Measurements from ENCODE around the gene WDR44. TPM values are rescaled to one million over a fixed set of nuclear protein-coding genes. Genes with fewer than 3 reads are reported as not detected.
"Not testable (repeated sequence)": the region's sequence is repeated elsewhere in the genome, so short reads cannot be mapped to it uniquely, and the experiment has no call there.

Gene WDR44
- total RNA-seq, 1 donor from 2014 or later: 22.1 TPM

DNA sequence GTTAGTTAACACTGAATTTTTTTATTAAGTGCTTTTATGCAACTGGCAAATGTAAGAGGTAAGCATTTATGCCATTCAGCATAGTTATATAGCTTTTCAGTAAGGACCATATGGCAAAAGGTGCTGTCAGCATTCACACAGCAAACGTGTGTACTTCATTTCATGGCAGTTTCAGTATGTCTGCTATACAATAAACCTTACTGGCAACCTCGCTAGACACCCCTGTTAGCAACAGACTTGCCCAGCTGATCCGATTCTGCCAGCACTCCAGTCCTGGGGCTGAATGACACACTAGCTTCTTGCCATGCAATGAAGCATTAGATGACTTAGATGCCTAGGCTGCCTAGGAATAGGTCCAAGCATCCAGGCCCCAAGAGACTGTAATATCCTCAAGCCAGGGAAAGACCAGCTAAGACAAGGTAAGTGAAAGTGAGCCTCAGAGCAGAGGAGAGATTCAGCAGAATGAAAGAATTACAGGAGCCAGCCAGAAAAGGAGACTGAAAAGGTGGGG is 102.4 kb downstream of the WDR44 start:
- TF ChIP-seq POLR2A (IDR thresholded peaks at IDR 0.05): no peak
- no peak for TF ChIP-seq POLR2AphosphoS5 (IDR thresholded peaks at IDR 0.05; ENCODE audit: insufficient read depth in 1 of 2, low read depth in 1 of 2)
- TF ChIP-seq, protein P1, sequence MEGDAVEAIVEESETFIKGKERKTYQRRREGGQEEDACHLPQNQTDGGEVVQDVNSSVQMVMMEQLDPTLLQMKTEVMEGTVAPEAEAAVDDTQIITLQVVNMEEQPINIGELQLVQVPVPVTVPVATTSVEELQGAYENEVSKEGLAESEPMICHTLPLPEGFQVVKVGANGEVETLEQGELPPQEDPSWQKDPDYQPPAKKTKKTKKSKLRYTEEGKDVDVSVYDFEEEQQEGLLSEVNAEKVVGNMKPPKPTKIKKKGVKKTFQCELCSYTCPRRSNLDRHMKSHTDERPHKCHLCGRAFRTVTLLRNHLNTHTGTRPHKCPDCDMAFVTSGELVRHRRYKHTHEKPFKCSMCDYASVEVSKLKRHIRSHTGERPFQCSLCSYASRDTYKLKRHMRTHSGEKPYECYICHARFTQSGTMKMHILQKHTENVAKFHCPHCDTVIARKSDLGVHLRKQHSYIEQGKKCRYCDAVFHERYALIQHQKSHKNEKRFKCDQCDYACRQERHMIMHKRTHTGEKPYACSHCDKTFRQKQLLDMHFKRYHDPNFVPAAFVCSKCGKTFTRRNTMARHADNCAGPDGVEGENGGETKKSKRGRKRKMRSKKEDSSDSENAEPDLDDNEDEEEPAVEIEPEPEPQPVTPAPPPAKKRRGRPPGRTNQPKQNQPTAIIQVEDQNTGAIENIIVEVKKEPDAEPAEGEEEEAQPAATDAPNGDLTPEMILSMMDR (IDR thresholded peaks at IDR 0.05): no peak
- Histone ChIP-seq H3K27me3 (no peaks in the 10 kb centered on the region), H3K36me3 (no peaks in the 10 kb centered on the region), H3K4me3 (no peak overlapping the region), H3K27ac (no peak overlapping the region), H3K4me1 (no peaks in the 10 kb centered on the region), H3K9me3 (no peaks in the 10 kb centered on the region)
- no peak for DNase-seq (ENCODE audit: extremely low spot score in 2 of 2)
- intact Hi-C loops (cut with DNase I): no loop called here

DNA sequence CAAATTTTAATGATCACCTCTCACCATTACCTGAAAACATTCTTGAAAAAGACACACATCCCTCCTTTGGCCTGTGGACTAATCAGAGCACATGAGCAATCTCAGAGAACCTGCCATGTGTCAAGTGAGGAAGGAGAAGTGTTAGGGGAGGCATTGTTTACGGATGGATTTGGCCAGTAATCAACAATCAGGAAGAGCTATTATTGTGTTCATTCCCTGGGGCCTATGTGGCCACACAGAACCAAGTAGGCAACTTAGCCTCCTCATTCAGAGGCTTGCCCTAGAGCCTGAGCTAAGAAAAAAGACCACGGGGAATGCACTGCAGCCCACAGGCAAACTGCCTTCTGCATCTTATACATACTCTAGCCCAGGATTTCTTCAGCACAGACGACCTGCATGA is 109.1 kb downstream of the WDR44 start:
- H3K4me3 ChIP-seq: no peak overlapping the region
- no peak for DNase-seq (ENCODE audit: extremely low spot score in 2 of 2)
- intact Hi-C loops (cut with DNase I): no loop called here

DNA sequence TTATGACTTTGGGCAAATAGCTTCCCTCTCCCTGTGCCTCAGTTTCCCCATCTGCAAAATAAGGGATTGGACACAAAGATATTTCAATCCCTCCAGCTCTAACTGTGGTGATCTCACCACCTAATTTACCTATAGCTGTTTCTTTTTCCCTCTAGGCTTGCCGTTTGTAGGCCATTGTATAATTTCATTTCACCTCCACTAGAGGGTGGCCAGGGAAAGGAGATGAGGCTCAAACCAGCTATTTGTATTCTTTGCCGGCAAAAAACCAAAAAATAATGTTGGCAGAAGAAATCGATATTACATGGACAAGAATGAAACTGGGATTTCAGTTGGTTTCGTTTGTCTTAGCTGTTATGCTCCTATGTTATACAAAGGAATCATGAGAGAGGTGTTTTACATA is 113.6 kb downstream of the WDR44 start:
- TF ChIP-seq POLR2AphosphoS5 (IDR thresholded peaks at IDR 0.05; ENCODE audit: insufficient read depth in 1 of 2, low read depth in 1 of 2): no peak
- TF ChIP-seq, protein P1 (IDR thresholded peaks at IDR 0.05): peak in 2 of 3 experiments; percentile 16 to 52
- H3K27me3 ChIP-seq: no peaks in the 10 kb centered on the region
- H3K4me1 ChIP-seq: no peaks in the 10 kb centered on the region
- intact Hi-C loops (cut with DNase I): no loop called here
- no peak overlapping the region for H3K27ac ChIP-seq
- no peaks in the 10 kb centered on the region for H3K36me3 ChIP-seq
- no peak for DNase-seq (ENCODE audit: extremely low spot score in 2 of 2)
- H3K4me3 ChIP-seq: no peak overlapping the region
- no peaks in the 10 kb centered on the region for H3K9me3 ChIP-seq

More for the DNA sequence above, 109.1 kb downstream of the WDR44 start:
- Histone ChIP-seq H3K27me3 (no peaks in the 10 kb centered on the region), H3K9me3 (no peaks in the 10 kb centered on the region), H3K4me1 (no peaks in the 10 kb centered on the region), H3K36me3 (no peaks in the 10 kb centered on the region), H3K27ac (no peak overlapping the region)
- TF ChIP-seq POLR2AphosphoS5 (IDR thresholded peaks at IDR 0.05; ENCODE audit: insufficient read depth in 1 of 2, low read depth in 1 of 2) (no peak), POLR2A (IDR thresholded peaks at IDR 0.05) (no peak)
- TF ChIP-seq, protein P1 (IDR thresholded peaks at IDR 0.05): no peak

DNA sequence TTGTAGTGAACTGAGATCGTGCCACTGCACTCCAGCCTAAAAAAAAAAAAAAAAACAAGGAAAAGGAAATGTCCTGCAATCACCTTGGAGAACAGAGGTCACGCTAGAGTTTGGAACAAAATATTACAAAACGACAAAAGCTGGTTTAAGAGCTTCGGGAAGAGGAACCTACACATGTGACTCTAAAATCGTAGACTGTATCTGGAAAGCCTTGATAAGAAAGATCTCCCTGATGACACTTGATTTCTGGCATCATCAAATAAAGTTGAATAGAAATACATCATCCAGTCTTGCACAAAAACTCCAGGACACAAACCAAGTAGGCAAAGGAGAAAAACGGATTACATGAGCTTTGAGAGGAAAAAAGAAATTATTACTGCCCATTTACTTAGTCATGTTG is 118.6 kb downstream of the WDR44 start:
- DNase-seq (ENCODE audit: extremely low spot score in 2 of 2): no peak
- H3K27me3 ChIP-seq: no peaks in the 10 kb centered on the region
- no peaks in the 10 kb centered on the region for H3K9me3 ChIP-seq
- no peak overlapping the region for H3K4me3 ChIP-seq
- intact Hi-C loops (cut with DNase I): no loop called here
- no peak overlapping the region for H3K27ac ChIP-seq
- H3K4me1 ChIP-seq: no peaks in the 10 kb centered on the region
- TF ChIP-seq POLR2A (IDR thresholded peaks at IDR 0.05) (no peak), POLR2AphosphoS5 (IDR thresholded peaks at IDR 0.05; ENCODE audit: insufficient read depth in 1 of 2, low read depth in 1 of 2) (no peak)
- TF ChIP-seq, protein P1 (IDR thresholded peaks at IDR 0.05): no peak
- no peaks in the 10 kb centered on the region for H3K36me3 ChIP-seq

DNA sequence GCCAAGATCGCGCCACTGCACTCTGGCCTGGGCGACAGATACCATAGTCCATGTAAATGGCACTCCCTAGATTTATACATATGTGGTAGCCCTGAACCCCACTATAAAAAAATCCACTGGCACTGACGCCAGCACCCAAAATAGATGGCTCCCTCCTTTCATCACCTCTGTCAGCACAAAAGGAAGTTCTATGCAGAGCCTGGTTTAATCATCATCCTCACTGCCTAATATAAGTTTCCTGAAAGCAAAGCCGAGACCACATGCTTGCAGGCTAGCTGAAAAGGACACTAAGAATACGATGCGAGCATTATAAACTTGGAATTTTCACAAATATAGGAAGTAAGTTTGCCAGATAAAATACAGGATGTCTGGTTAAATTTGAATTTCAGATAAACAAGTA is 122.2 kb downstream of the WDR44 start:
- Histone ChIP-seq H3K27me3 (no peaks in the 10 kb centered on the region), H3K4me1 (no peaks in the 10 kb centered on the region), H3K27ac (no peak overlapping the region), H3K4me3 (no peak overlapping the region), H3K36me3 (no peaks in the 10 kb centered on the region), H3K9me3 (peaks cover 8% of the 10 kb centered on the region)
- TF ChIP-seq, protein P1 (IDR thresholded peaks at IDR 0.05): no peak
- TF ChIP-seq POLR2A (IDR thresholded peaks at IDR 0.05) (no peak), POLR2AphosphoS5 (IDR thresholded peaks at IDR 0.05; ENCODE audit: insufficient read depth in 1 of 2, low read depth in 1 of 2) (no peak)
- intact Hi-C loops (cut with DNase I): no loop called here
- no peak for DNase-seq (ENCODE audit: extremely low spot score in 2 of 2)

DNA sequence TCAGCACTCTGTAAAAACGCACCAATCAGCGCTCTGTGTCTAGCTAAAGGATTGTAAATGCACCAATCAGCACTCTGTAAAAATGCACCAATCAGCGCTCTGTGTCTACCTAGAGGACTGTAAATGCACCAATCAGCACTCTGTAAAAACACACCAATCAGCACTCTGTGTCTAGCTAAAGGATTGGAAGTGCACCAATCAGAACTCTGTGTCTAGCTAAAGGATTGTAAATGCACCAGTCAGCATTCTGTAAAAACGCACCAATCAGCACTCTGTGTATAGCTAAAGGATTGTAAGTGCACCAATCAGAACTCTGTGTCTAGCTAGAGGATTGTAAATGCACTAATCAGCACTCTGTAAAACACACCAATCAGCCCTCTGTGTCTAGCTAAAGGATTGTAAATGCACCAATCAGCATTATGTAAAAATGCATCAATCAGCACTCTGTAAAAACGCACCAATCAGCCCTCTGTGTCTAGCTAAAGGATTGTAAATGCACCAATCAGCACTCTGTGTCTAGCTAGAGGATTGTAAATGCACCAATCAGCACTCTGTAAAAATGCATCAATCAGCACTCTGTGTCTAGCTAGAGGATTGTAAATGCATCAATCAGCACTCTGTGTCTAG is 124.9 kb downstream of the WDR44 start:
- H3K4me3 ChIP-seq; H3K27me3 ChIP-seq; H3K4me1 ChIP-seq; intact Hi-C loops (cut with DNase I); H3K27ac ChIP-seq; H3K36me3 ChIP-seq; H3K9me3 ChIP-seq; DNase-seq (ENCODE audit: extremely low spot score in 2 of 2): not testable (repeated sequence)

All from vagina (tissue), 2 donors.